Measurements from ENCODE around the gene IVNS1ABP. TPM values are rescaled to one million over a fixed set of nuclear protein-coding genes. Genes with fewer than 3 reads are reported as not detected.

Gene IVNS1ABP
- total and polyA plus RNA-seq, 9 of the 15 experiments (the other 6 are each of a cell fraction or from before 2014, with no cell fraction given): 30.6 to 126 (median 77.7) TPM

GRCh38 chr1:185315445-185316071 is 1.5 kb downstream of the IVNS1ABP start (continued):
- TF ChIP-seq SNRNP70 (optimal IDR thresholded peaks at IDR 0.05; ENCODE audit: low read depth, low read length): no peak
- no peak for TF ChIP-seq SRSF3 (IDR thresholded peaks at IDR 0.05; ENCODE audit: insufficient read depth, low read length)
- TF ChIP-seq SIX5 (IDR thresholded peaks at IDR 0.05; ENCODE audit: borderline replicate concordance in 1 of 2, insufficient read depth in 1 of 2, low read depth in 1 of 2, low read length in 2 of 2): no peak
- TF ChIP-seq, protein P1, sequence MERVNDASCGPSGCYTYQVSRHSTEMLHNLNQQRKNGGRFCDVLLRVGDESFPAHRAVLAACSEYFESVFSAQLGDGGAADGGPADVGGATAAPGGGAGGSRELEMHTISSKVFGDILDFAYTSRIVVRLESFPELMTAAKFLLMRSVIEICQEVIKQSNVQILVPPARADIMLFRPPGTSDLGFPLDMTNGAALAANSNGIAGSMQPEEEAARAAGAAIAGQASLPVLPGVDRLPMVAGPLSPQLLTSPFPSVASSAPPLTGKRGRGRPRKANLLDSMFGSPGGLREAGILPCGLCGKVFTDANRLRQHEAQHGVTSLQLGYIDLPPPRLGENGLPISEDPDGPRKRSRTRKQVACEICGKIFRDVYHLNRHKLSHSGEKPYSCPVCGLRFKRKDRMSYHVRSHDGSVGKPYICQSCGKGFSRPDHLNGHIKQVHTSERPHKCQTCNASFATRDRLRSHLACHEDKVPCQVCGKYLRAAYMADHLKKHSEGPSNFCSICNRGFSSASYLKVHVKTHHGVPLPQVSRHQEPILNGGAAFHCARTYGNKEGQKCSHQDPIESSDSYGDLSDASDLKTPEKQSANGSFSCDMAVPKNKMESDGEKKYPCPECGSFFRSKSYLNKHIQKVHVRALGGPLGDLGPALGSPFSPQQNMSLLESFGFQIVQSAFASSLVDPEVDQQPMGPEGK (CRISPR knock-in tag; IDR thresholded peaks at IDR 0.05; ENCODE audit: borderline replicate concordance): no peak
- no peak for TF ChIP-seq RAD51 (IDR thresholded peaks at IDR 0.05; ENCODE audit: borderline replicate concordance, low read depth)
- TF ChIP-seq SOX6 (IDR thresholded peaks at IDR 0.05): no peak
- peak; percentile 74 for TF ChIP-seq DACH1 (IDR thresholded peaks at IDR 0.05; ENCODE audit: partially characterized antibody)
- no peak for TF ChIP-seq MTF1 (CRISPR knock-in tag; IDR thresholded peaks at IDR 0.05; ENCODE audit: borderline replicate concordance)
- no peak for TF ChIP-seq CCNT2 (IDR thresholded peaks at IDR 0.05; ENCODE audit: borderline replicate concordance, extremely low read depth, insufficient read length, low read depth, low read length)
- no peak for TF ChIP-seq MLLT1 (IDR thresholded peaks at IDR 0.05)
- TF ChIP-seq ZNF124 (CRISPR knock-in tag; IDR thresholded peaks at IDR 0.05): no peak
- no peak for TF ChIP-seq JUN (IDR thresholded peaks at IDR 0.05; ENCODE audit: borderline replicate concordance, low read depth, low read length)
- TF ChIP-seq JUN (CRISPR knock-in tag; IDR thresholded peaks at IDR 0.05; ENCODE audit: borderline replicate concordance): no peak
- TF ChIP-seq, protein P2, sequence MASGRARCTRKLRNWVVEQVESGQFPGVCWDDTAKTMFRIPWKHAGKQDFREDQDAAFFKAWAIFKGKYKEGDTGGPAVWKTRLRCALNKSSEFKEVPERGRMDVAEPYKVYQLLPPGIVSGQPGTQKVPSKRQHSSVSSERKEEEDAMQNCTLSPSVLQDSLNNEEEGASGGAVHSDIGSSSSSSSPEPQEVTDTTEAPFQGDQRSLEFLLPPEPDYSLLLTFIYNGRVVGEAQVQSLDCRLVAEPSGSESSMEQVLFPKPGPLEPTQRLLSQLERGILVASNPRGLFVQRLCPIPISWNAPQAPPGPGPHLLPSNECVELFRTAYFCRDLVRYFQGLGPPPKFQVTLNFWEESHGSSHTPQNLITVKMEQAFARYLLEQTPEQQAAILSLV (tag; IDR thresholded peaks at IDR 0.05): no peak
- TF ChIP-seq, protein P3, sequence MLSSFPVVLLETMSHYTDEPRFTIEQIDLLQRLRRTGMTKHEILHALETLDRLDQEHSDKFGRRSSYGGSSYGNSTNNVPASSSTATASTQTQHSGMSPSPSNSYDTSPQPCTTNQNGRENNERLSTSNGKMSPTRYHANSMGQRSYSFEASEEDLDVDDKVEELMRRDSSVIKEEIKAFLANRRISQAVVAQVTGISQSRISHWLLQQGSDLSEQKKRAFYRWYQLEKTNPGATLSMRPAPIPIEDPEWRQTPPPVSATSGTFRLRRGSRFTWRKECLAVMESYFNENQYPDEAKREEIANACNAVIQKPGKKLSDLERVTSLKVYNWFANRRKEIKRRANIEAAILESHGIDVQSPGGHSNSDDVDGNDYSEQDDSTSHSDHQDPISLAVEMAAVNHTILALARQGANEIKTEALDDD (IDR thresholded peaks at IDR 0.05): peak; percentile 69
- TF ChIP-seq PRDM10 (IDR thresholded peaks at IDR 0.05; ENCODE audit: partially characterized antibody): no peak
- TF ChIP-seq EP300 (IDR thresholded peaks at IDR 0.05; ENCODE audit: low read length): no peak
- TF ChIP-seq CBFA2T3 (IDR thresholded peaks at IDR 0.05): peak; percentile 35
- TF ChIP-seq NFATC3 (IDR thresholded peaks at IDR 0.05): no peak
- no peak for TF ChIP-seq RBFOX2 (IDR thresholded peaks at IDR 0.05; ENCODE audit: low read depth, low read length)
